PFSK-1 (cell line): ENCODE results near the gene GNAO1.

Experiments used
- TAF1 ChIP-seq: IDR thresholded peaks from 2 replicates; pipeline ENCODE4 v1.6.1; 2012; ENCODE audit warnings: low read length, control low read depth, borderline replicate concordance; ENCODE audit not compliant: insufficient read depth
- TF ChIP-seq, protein P1 (sequence below), 2 experiments: IDR thresholded peaks; 2 replicates each; pipeline versions ENCODE4 v1.6.1 to v1.8.0; 2011 to 2012; ENCODE audit warnings: low read depth in 2 of 2, low read length in 2 of 2, control low read depth in 1 of 2, inconsistent platforms in 1 of 2, mild to moderate bottlenecking in 1 of 2, moderate library complexity in 1 of 2; ENCODE audit not compliant: insufficient read depth in 1 of 2

GRCh38 chr16:56310690-56311089 is 119.4 kb downstream of the GNAO1 start:
- TF ChIP-seq, protein P1, sequence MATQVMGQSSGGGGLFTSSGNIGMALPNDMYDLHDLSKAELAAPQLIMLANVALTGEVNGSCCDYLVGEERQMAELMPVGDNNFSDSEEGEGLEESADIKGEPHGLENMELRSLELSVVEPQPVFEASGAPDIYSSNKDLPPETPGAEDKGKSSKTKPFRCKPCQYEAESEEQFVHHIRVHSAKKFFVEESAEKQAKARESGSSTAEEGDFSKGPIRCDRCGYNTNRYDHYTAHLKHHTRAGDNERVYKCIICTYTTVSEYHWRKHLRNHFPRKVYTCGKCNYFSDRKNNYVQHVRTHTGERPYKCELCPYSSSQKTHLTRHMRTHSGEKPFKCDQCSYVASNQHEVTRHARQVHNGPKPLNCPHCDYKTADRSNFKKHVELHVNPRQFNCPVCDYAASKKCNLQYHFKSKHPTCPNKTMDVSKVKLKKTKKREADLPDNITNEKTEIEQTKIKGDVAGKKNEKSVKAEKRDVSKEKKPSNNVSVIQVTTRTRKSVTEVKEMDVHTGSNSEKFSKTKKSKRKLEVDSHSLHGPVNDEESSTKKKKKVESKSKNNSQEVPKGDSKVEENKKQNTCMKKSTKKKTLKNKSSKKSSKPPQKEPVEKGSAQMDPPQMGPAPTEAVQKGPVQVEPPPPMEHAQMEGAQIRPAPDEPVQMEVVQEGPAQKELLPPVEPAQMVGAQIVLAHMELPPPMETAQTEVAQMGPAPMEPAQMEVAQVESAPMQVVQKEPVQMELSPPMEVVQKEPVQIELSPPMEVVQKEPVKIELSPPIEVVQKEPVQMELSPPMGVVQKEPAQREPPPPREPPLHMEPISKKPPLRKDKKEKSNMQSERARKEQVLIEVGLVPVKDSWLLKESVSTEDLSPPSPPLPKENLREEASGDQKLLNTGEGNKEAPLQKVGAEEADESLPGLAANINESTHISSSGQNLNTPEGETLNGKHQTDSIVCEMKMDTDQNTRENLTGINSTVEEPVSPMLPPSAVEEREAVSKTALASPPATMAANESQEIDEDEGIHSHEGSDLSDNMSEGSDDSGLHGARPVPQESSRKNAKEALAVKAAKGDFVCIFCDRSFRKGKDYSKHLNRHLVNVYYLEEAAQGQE (IDR thresholded peaks at IDR 0.05; ENCODE audit: insufficient read depth in 1 of 2, low read depth in 2 of 2, low read length in 2 of 2): no peak
- no peak for TF ChIP-seq TAF1
